GM12891 (cell line): ENCODE measurements around the gene RASGRF1.

Source experiments
- PAX5 ChIP-seq: IDR thresholded peaks from 2 replicates; pipeline ENCODE4 v1.6.1; 2011; ENCODE audit warnings: low read length, moderate library complexity, mild to moderate bottlenecking; ENCODE audit not compliant: insufficient read depth, severe bottlenecking
- POLR2A ChIP-seq: IDR thresholded peaks from 2 replicates; pipeline ENCODE4 v1.6.1; 2011; ENCODE audit warnings: low read depth, low read length, control low read depth
- POLR2AphosphoS5 ChIP-seq: IDR thresholded peaks from 2 replicates; pipeline ENCODE4 v1.6.1; 2011; ENCODE audit warnings: low read depth, low read length, control low read depth
- POU2F2 ChIP-seq: IDR thresholded peaks from 2 replicates; pipeline ENCODE4 v1.6.1; 2011; ENCODE audit warnings: low read depth, mild to moderate bottlenecking, control low read depth, low read length, moderate library complexity
- SPI1 ChIP-seq: IDR thresholded peaks from 2 replicates; pipeline ENCODE4 v1.6.1; 2011; ENCODE audit warnings: low read depth, low read length, control low read depth
- TAF1 ChIP-seq: IDR thresholded peaks from 2 replicates; pipeline ENCODE4 v1.6.1; 2011; ENCODE audit warnings: low read depth, low read length, control low read depth

- TF ChIP-seq POLR2AphosphoS5 (no peak), POLR2A (no peak), TAF1 (no peak), SPI1 (no peak), POU2F2 (no peak), PAX5 (no peak)
Observed at GRCh38 chr15:79082363-79083070, 8.1 kb downstream of the RASGRF1 start.
